ENCODE data around the gene GM2A. TPM values are rescaled to one million over a fixed set of nuclear protein-coding genes. Genes with fewer than 3 reads are reported as not detected.

GM2A gene
- total and polyA plus RNA-seq, 2 of the 8 experiments (the other 6 are each of a cell fraction or from before 2014, with no cell fraction given), result 18.5 to 32.2 TPM

DNA sequence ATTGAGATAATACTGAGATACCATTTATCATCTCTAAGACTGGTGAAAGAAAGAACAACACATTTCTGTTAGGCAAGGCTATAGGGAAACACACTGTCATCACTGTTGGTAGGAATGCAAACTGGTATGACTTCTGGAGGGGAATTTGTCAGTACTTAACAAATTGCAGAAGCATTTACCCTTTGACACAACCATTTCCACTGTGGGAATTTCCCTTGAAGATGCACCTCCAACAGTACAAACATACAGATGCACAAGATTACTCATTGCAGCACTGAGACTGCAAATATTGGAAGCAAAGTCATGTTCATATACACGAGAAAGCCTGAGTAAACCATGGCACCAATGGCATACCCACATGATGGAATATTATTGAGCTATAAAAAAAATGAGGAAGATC, 17.6 kb downstream of the GM2A start:
- Histone ChIP-seq H3K4me3 (ENCODE audit: extremely low read depth in 1 of 4, insufficient read depth in 2 of 4, low read depth in 3 of 4, low read length in 4 of 4) (no peak overlapping the region), H3K56ac (replicated peaks; ENCODE audit: insufficient read length, low read depth, low read length) (no peak overlapping the region), H4K8ac (ENCODE audit: extremely low read depth, insufficient read depth, low read length) (no peak overlapping the region), H3K23me2 (ENCODE audit: low read depth, low read length) (no peaks in the 10 kb centered on the region), H4K20me1 (replicated peaks in 1 of 2; ENCODE audit: control insufficient read depth in 1 of 2, insufficient read depth in 2 of 2, low read length in 2 of 2) (no peaks in the 10 kb centered on the region), H3K9ac (replicated peaks in 1 of 4; ENCODE audit: extremely low read depth in 1 of 4, low read depth in 3 of 4, low read length in 3 of 4) (no peak overlapping the region), H3K4me1 (replicated peaks in 1 of 4; ENCODE audit: control insufficient read depth in 3 of 4, insufficient read depth in 4 of 4, low read length in 3 of 4) (no peaks in the 10 kb centered on the region), H2BK15ac (ENCODE audit: low read length) (no peak overlapping the region), H3K4ac (replicated peaks; ENCODE audit: insufficient read length, low read depth, low read length) (no peak overlapping the region), H3K23ac (ENCODE audit: insufficient read length) (no peak overlapping the region), H3K9me3 (ENCODE audit: insufficient read depth in 2 of 2, low read depth in 1 of 2, low read length in 1 of 2) (no peaks in the 10 kb centered on the region), H3K4me2 (ENCODE audit: insufficient read depth in 1 of 2, low read depth in 2 of 2, low read length in 2 of 2) (no peak overlapping the region), H3K79me2 (ENCODE audit: control insufficient read depth in 1 of 2, insufficient read depth in 2 of 2, low read length in 2 of 2) (no peaks in the 10 kb centered on the region), H2BK5ac (ENCODE audit: low read depth, low read length) (no peak overlapping the region), H4K5ac (ENCODE audit: insufficient read length, low read depth, low read length) (no peak overlapping the region), H2AK5ac (ENCODE audit: low read depth, low read length) (no peak overlapping the region), H2BK120ac (replicated peaks; ENCODE audit: low read depth, low read length) (no peak overlapping the region), H3K14ac (ENCODE audit: insufficient read length) (no peak overlapping the region), H3K18ac (ENCODE audit: extremely low read depth, low read length) (no peak overlapping the region), H2BK12ac (ENCODE audit: low read depth, low read length) (no peak overlapping the region), H2BK20ac (ENCODE audit: low read length) (no peak overlapping the region), H3K27me3 (replicated peaks in 1 of 4; ENCODE audit: control insufficient read depth in 3 of 4, extremely low read depth in 1 of 4, insufficient read depth in 3 of 4, low read length in 3 of 4) (no peaks in the 10 kb centered on the region), H4K91ac (replicated peaks; ENCODE audit: insufficient read length, low read length) (no peak overlapping the region), H2AFZ (ENCODE audit: low read length) (no peak overlapping the region), H3K79me1 (ENCODE audit: low read depth, low read length) (no peaks in the 10 kb centered on the region), H3K27ac (ENCODE audit: low read depth, low read length) (no peak overlapping the region), H3K36me3 (ENCODE audit: control insufficient read depth in 2 of 4, insufficient read depth in 4 of 4, low read length in 3 of 4) (peaks cover 0 to 10% (median 5%) of the 10 kb centered on the region in 4 experiments; a peak in 5 of 8 replicates)
- no peak for FAIRE-seq
- CTCF ChIA-PET (ENCODE audit: partially characterized antibody), result no interaction called here
- WGBS, 2 experiments (ENCODE audit: extremely low coverage in 1 of 2, insufficient coverage in 1 of 2, insufficient read length in 1 of 2, insufficient replicate concordance in 2 of 2, low coverage in 1 of 2, low lambda C conversion rate in 2 of 2, missing lambda C conversion rate in 1 of 2), result 88% methylated on average over 1 of the region's 1 CpG; no CpG with 5 or more reads in 1 of the 2 experiments
- POLR2A ChIA-PET (ENCODE audit: partially characterized antibody), result no interaction called here
- TF ChIP-seq CREB1 (IDR thresholded peaks at IDR 0.05) (no peak), ZNF274 (IDR thresholded peaks at IDR 0.05; ENCODE audit: borderline replicate concordance, extremely low read depth, low read length) (no peak)
- TF ChIP-seq, protein P1, sequence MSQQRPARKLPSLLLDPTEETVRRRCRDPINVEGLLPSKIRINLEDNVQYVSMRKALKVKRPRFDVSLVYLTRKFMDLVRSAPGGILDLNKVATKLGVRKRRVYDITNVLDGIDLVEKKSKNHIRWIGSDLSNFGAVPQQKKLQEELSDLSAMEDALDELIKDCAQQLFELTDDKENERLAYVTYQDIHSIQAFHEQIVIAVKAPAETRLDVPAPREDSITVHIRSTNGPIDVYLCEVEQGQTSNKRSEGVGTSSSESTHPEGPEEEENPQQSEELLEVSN (IDR thresholded peaks at IDR 0.05), result no peak
- no peak for DNase-seq (ENCODE audit: low read depth in 1 of 2, low spot score in 2 of 2)
